Stimulated activated CD8-positive, alpha-beta memory T cell treated with anti-CD3 and anti-CD28 coated beads, Interleukin-4, amount 100 ng/mL, for 1 hour (primary cell): ENCODE measurements around the gene CSN1S1.

Experiments
- DNase-seq, 2 donors: peaks; one replicate each; pipeline ENCODE4 v3.0.0-alpha.2; 2020; ENCODE audit warnings: low read depth in 2 of 2, low spot score in 1 of 2

CSN1S1 gene

GRCh38 chr4:69991016-69991415 lies 60.1 kb downstream of the CSN1S1 start:
- DNase-seq, result no peak

- no peak for DNase-seq
Measured at GRCh38 chr4:69994782-69995181, 63.9 kb downstream of the CSN1S1 start.

- DNase-seq, result no peak
Measured at GRCh38 chr4:69995526-69996016, 64.7 kb downstream of the CSN1S1 start, which contains the start of gene STATH. TSS of gene STATH (plus strand) at chr4:69995966. CDS start at chr4:69998438, 2,472 bp downstream.
